Measurements from ENCODE around the gene COL23A1. TPM values are rescaled to one million over a fixed set of nuclear protein-coding genes. Genes with fewer than 3 reads are reported as not detected.

Gene COL23A1
- total RNA-seq, 1 experiment from 2014 or later, result 5.7 TPM

DNA sequence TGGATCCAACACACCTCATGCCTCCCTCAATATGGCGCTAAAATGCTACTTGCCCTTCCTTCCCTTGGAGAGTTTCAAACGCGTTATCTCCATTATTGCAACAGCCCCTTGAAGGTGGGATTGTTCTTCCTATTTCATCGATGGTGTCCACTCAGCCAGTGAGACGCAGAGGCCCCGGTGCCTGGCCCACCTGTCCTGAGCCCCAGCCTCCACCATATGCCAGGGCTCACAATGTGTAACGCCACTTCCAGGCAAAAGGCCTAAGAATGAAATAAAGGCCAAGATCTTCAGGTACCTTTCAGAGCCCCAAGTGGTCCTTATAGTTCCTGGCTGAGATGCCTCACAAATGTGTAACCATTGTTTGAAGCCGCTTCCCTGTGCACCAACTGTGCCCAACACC lies 186.8 kb downstream of the COL23A1 start:
- H3K27me3 ChIP-seq (ENCODE audit: low read length), result no peaks in the 10 kb centered on the region
- no peak overlapping the region for H3K4me2 ChIP-seq (ENCODE audit: low read depth, low read length, poor library complexity, severe bottlenecking)
- no peak overlapping the region for H3K27ac ChIP-seq (ENCODE audit: low read length)
- H3K36me3 ChIP-seq (ENCODE audit: insufficient read depth, low read length), result no peaks in the 10 kb centered on the region
- H3K4me1 ChIP-seq (ENCODE audit: low read length), result no peaks in the 10 kb centered on the region
- DNase-seq, result no peak
- H3K4me3 ChIP-seq (ENCODE audit: low read length), result no peak overlapping the region
- H3K9me2 ChIP-seq (replicated peaks; ENCODE audit: insufficient read depth, low read length), result no peaks in the 10 kb centered on the region
- H4K20me1 ChIP-seq (ENCODE audit: insufficient read depth, low read depth, low read length), result no peaks in the 10 kb centered on the region
- no peak overlapping the region for H3K9ac ChIP-seq (ENCODE audit: low read length)
- H3K79me2 ChIP-seq (ENCODE audit: low read length), result no peaks in the 10 kb centered on the region
- no peaks in the 10 kb centered on the region for H3K9me3 ChIP-seq (ENCODE audit: low read length)
- H2AFZ ChIP-seq (ENCODE audit: low read length), result no peak overlapping the region

DNA sequence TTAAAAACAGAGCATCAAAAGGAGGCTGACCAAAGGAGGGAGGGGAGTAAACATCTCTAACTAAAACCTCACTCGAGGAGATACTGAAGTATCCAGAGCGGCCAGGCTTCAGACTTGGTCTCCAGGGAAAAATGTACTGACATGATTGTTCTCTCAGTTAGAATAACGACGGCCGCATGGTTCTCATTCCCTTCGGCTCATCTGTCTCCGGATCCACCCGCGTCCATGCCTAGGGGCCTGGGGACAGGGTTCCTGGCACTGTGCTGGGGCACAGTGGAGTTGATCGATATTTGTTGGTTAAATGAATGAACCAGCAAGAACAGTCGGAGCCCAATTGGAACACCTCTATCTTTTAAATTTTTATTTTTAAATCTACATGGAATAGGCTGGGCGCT lies 190.5 kb downstream of the COL23A1 start:
- Histone ChIP-seq H3K27me3 (ENCODE audit: low read length) (no peaks in the 10 kb centered on the region), H3K4me3 (ENCODE audit: low read length) (no peak overlapping the region), H3K9ac (ENCODE audit: low read length) (no peak overlapping the region), H3K4me1 (ENCODE audit: low read length) (no peaks in the 10 kb centered on the region), H3K27ac (ENCODE audit: low read length) (no peak overlapping the region), H3K36me3 (ENCODE audit: insufficient read depth, low read length) (no peaks in the 10 kb centered on the region), H3K4me2 (ENCODE audit: low read depth, low read length, poor library complexity, severe bottlenecking) (no peak overlapping the region), H3K9me2 (replicated peaks; ENCODE audit: insufficient read depth, low read length) (no peaks in the 10 kb centered on the region), H4K20me1 (ENCODE audit: insufficient read depth, low read depth, low read length) (no peaks in the 10 kb centered on the region), H2AFZ (ENCODE audit: low read length) (no peak overlapping the region), H3K79me2 (ENCODE audit: low read length) (no peaks in the 10 kb centered on the region), H3K9me3 (ENCODE audit: low read length) (no peaks in the 10 kb centered on the region)
- no peak for DNase-seq

DNA sequence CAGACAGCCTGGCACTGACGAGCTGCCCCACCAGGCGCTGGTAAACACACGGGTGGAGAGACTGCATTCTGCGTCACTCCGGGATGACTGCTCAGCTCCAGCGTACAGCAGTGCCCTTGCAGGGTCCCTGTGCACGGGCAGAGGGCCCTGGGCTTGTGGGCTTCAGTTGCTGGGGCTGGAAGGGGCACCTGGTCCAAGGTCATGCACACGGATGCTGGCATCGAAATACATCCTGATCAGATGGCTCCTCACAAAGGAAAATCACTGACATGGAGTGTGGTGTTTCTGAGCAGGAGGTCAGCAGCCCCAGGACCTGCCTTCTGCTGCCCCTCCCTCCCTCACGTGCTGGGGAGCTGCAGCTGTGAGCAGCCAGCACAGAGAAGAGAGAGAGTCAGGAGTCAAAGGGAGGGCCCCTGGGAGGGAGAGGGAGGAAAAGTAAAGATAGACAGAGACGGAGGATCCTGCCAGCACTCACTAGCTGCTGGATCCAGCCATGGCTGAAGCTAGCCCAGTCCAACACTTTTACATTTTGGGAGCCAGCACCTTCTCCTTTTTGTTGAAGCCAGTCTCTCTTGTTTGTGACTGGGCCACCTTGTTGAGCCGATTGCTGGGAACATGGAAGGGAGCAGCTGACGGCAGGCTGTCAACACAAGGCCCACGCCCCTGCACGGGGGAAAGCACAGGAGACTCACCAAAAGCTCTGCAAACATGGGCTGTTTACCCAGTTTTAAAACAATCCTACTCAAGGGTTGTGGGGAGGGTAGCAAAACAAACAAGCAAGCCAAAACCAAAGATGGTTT lies 191.1 kb downstream of the COL23A1 start:
- H3K27ac ChIP-seq (ENCODE audit: low read length), result no peak overlapping the region
- H3K36me3 ChIP-seq (ENCODE audit: insufficient read depth, low read length), result no peaks in the 10 kb centered on the region
- H3K4me1 ChIP-seq (ENCODE audit: low read length), result no peaks in the 10 kb centered on the region
- no peaks in the 10 kb centered on the region for H4K20me1 ChIP-seq (ENCODE audit: insufficient read depth, low read depth, low read length)
- no peaks in the 10 kb centered on the region for H3K79me2 ChIP-seq (ENCODE audit: low read length)
- H3K9me2 ChIP-seq (replicated peaks; ENCODE audit: insufficient read depth, low read length), result no peaks in the 10 kb centered on the region
- no peaks in the 10 kb centered on the region for H3K9me3 ChIP-seq (ENCODE audit: low read length)
- DNase-seq, result no peak
- H3K9ac ChIP-seq (ENCODE audit: low read length), result no peak overlapping the region
- no peak overlapping the region for H3K4me3 ChIP-seq (ENCODE audit: low read length)
- H2AFZ ChIP-seq (ENCODE audit: low read length), result no peak overlapping the region
- H3K27me3 ChIP-seq (ENCODE audit: low read length), result no peaks in the 10 kb centered on the region
- H3K4me2 ChIP-seq (ENCODE audit: low read depth, low read length, poor library complexity, severe bottlenecking), result no peak overlapping the region

DNA sequence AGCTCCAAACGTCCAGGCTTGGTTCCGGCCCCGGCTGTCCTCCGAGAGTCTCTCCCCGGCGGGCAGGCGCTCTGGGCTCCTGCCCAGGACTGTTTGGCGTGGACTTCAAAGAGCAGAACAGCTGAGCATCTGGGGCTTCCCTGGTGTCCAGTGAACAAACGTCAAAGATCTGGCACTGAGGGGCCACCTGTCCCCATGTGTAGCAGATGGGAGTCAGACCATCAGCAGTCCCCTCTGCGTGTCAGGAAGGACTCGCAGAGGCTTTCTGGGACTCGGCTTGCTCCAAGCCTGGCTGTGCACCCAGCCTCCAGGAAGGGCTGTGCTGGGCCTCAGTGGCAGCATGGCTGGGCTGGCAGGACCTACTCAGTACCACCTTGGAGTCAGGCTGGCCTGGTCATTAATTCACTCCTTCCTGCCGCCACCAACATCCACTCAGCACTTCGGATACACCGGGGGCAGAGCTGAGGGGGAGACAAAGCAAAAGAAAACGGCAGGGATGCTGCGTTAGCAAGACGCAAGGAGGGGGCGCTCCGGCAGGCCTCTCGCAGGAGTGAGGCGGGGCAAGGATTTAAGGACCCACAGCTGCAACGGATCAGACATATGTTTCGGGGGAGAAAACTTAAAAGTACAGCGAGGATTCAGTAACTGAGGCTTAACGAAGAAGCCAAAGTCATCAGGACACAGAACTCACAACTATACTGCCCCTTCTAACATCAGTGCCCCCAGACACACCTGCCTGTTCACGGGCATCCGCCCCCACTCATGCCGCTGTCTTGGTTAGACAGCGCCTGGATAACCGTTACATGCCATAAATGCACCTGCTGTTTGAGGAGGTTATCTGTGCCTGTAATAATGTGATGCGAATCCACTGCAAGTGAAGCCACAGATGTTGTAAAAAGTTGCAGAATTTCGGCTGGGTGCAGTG lies 193.1 kb downstream of the COL23A1 start:
- Histone ChIP-seq H3K4me2 (ENCODE audit: low read depth, low read length, poor library complexity, severe bottlenecking) (no peak overlapping the region), H3K4me3 (ENCODE audit: low read length) (no peak overlapping the region), H3K9me3 (ENCODE audit: low read length) (no peaks in the 10 kb centered on the region), H2AFZ (ENCODE audit: low read length) (no peak overlapping the region), H3K9me2 (replicated peaks; ENCODE audit: insufficient read depth, low read length) (no peaks in the 10 kb centered on the region), H3K27me3 (ENCODE audit: low read length) (no peaks in the 10 kb centered on the region), H3K4me1 (ENCODE audit: low read length) (no peaks in the 10 kb centered on the region), H3K27ac (ENCODE audit: low read length) (no peak overlapping the region), H3K36me3 (ENCODE audit: insufficient read depth, low read length) (no peaks in the 10 kb centered on the region), H3K79me2 (ENCODE audit: low read length) (no peaks in the 10 kb centered on the region), H4K20me1 (ENCODE audit: insufficient read depth, low read depth, low read length) (no peaks in the 10 kb centered on the region), H3K9ac (ENCODE audit: low read length) (no peak overlapping the region)
- DNase-seq, result no peak

DNA sequence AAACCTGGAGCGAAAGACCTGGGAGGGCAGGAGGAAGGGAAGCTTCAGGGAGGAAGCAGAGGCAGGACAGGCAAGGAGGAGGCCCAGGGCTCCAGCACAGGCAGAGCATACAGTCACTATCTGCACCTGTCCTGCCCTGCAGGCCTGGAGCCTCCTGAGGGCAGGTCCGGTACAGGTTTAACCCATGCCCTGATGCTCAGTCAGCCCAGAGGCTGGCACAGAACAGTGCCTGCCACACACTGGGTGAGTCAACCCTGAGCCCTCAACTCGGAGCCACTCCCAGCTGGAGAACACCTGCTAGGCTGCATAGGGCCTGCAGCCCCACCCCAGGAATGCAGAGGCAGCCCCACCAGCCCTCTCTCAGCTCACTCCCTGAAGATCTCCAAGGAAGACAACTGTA lies 196.1 kb downstream of the COL23A1 start:
- H3K9ac ChIP-seq (ENCODE audit: low read length), result no peak overlapping the region
- no peak overlapping the region for H3K4me3 ChIP-seq (ENCODE audit: low read length)
- no peaks in the 10 kb centered on the region for H3K4me1 ChIP-seq (ENCODE audit: low read length)
- H3K27me3 ChIP-seq (ENCODE audit: low read length), result no peaks in the 10 kb centered on the region
- no peaks in the 10 kb centered on the region for H3K79me2 ChIP-seq (ENCODE audit: low read length)
- H3K36me3 ChIP-seq (ENCODE audit: insufficient read depth, low read length), result no peaks in the 10 kb centered on the region
- no peaks in the 10 kb centered on the region for H3K9me3 ChIP-seq (ENCODE audit: low read length)
- no peaks in the 10 kb centered on the region for H4K20me1 ChIP-seq (ENCODE audit: insufficient read depth, low read depth, low read length)
- no peak overlapping the region for H3K27ac ChIP-seq (ENCODE audit: low read length)
- H3K4me2 ChIP-seq (ENCODE audit: low read depth, low read length, poor library complexity, severe bottlenecking), result no peak overlapping the region
- H3K9me2 ChIP-seq (replicated peaks; ENCODE audit: insufficient read depth, low read length), result no peaks in the 10 kb centered on the region
- DNase-seq, result no peak
- no peak overlapping the region for H2AFZ ChIP-seq (ENCODE audit: low read length)

GRCh38 chr5:178392931-178393394 lies 197.2 kb downstream of the COL23A1 start:
- no peak overlapping the region for H3K4me3 ChIP-seq (ENCODE audit: low read length)
- no peaks in the 10 kb centered on the region for H3K9me3 ChIP-seq (ENCODE audit: low read length)
- H3K9me2 ChIP-seq (replicated peaks; ENCODE audit: insufficient read depth, low read length), result no peaks in the 10 kb centered on the region
- no peaks in the 10 kb centered on the region for H3K79me2 ChIP-seq (ENCODE audit: low read length)
- no peak overlapping the region for H3K27ac ChIP-seq (ENCODE audit: low read length)
- no peak for DNase-seq
- no peaks in the 10 kb centered on the region for H4K20me1 ChIP-seq (ENCODE audit: insufficient read depth, low read depth, low read length)
- no peak overlapping the region for H2AFZ ChIP-seq (ENCODE audit: low read length)
- H3K36me3 ChIP-seq (ENCODE audit: insufficient read depth, low read length), result no peaks in the 10 kb centered on the region
- H3K4me2 ChIP-seq (ENCODE audit: low read depth, low read length, poor library complexity, severe bottlenecking), result no peak overlapping the region
- H3K27me3 ChIP-seq (ENCODE audit: low read length), result no peaks in the 10 kb centered on the region
- no peak overlapping the region for H3K9ac ChIP-seq (ENCODE audit: low read length)
- no peaks in the 10 kb centered on the region for H3K4me1 ChIP-seq (ENCODE audit: low read length)

DNA sequence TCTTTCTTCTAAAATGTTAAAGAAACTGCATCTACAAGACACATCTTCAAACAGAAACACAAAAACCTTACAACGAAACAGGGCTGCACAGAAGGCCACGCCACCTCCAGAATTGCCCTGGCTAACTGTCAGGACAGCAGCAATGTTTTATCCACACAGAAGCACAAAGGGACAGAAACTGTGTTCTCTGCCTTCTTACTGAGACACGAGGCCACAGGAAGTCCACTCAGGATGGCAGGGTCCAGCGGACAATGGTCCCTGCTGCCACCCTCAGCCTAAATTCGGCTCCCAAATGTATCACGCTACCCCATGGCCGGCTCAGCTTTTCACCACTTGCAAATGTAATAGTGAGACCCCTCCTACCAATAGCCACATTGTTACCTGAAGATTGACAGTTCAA lies 197.8 kb downstream of the COL23A1 start:
- Histone ChIP-seq H4K20me1 (ENCODE audit: insufficient read depth, low read depth, low read length) (no peaks in the 10 kb centered on the region), H3K9me3 (ENCODE audit: low read length) (no peaks in the 10 kb centered on the region), H3K27ac (ENCODE audit: low read length) (no peak overlapping the region), H3K79me2 (ENCODE audit: low read length) (no peaks in the 10 kb centered on the region), H3K27me3 (ENCODE audit: low read length) (no peaks in the 10 kb centered on the region), H3K36me3 (ENCODE audit: insufficient read depth, low read length) (no peaks in the 10 kb centered on the region), H3K4me2 (ENCODE audit: low read depth, low read length, poor library complexity, severe bottlenecking) (no peak overlapping the region), H3K9me2 (replicated peaks; ENCODE audit: insufficient read depth, low read length) (no peaks in the 10 kb centered on the region), H3K9ac (ENCODE audit: low read length) (no peak overlapping the region), H3K4me3 (ENCODE audit: low read length) (no peak overlapping the region), H2AFZ (ENCODE audit: low read length) (no peak overlapping the region), H3K4me1 (ENCODE audit: low read length) (no peaks in the 10 kb centered on the region)
- no peak for DNase-seq

GRCh38 chr5:178391480-178391879 lies 198.7 kb downstream of the COL23A1 start:
- Histone ChIP-seq H3K79me2 (ENCODE audit: low read length) (no peaks in the 10 kb centered on the region), H3K9ac (ENCODE audit: low read length) (no peak overlapping the region), H3K4me2 (ENCODE audit: low read depth, low read length, poor library complexity, severe bottlenecking) (no peak overlapping the region), H3K36me3 (ENCODE audit: insufficient read depth, low read length) (no peaks in the 10 kb centered on the region), H3K9me3 (ENCODE audit: low read length) (no peaks in the 10 kb centered on the region), H4K20me1 (ENCODE audit: insufficient read depth, low read depth, low read length) (no peaks in the 10 kb centered on the region), H3K4me1 (ENCODE audit: low read length) (no peaks in the 10 kb centered on the region), H3K27me3 (ENCODE audit: low read length) (no peaks in the 10 kb centered on the region), H3K4me3 (ENCODE audit: low read length) (no peak overlapping the region), H3K27ac (ENCODE audit: low read length) (no peak overlapping the region), H3K9me2 (replicated peaks; ENCODE audit: insufficient read depth, low read length) (no peaks in the 10 kb centered on the region), H2AFZ (ENCODE audit: low read length) (no peak overlapping the region)
- DNase-seq, result no peak
